Muscle layer of duodenum (tissue), 2 donors: ENCODE data around the gene OR6X1.

ENCODE experiments used
- H3K27ac ChIP-seq: one replicate; pipeline ENCODE4 v1.7.0; 2013; ENCODE audit warnings: mild to moderate bottlenecking, low read length
- H3K27me3 ChIP-seq: one replicate; pipeline ENCODE4 v1.7.0; 2013; ENCODE audit warnings: low read depth, mild to moderate bottlenecking, control low read depth, low read length
- H3K36me3 ChIP-seq, 2 donors: one replicate each; pipeline ENCODE4 v1.7.0; 2013; ENCODE audit warnings: low read length in 2 of 2, control low read depth in 1 of 2, mild to moderate bottlenecking in 1 of 2; ENCODE audit not compliant: insufficient read depth in 2 of 2, control insufficient read depth in 1 of 2
- H3K4me1 ChIP-seq, 2 donors: one replicate each; pipeline ENCODE4 v1.7.0; 2013; ENCODE audit warnings: low read length in 2 of 2, mild to moderate bottlenecking in 2 of 2, control low read depth in 1 of 2, moderate library complexity in 1 of 2; ENCODE audit not compliant: insufficient read depth in 2 of 2, control insufficient read depth in 1 of 2
- H3K4me3 ChIP-seq, 2 donors: one replicate each; pipeline ENCODE4 v1.7.0; 2013; ENCODE audit warnings: low read length in 2 of 2, low read depth in 1 of 2, mild to moderate bottlenecking in 1 of 2
- H3K9me3 ChIP-seq, 2 donors: one replicate each; pipeline ENCODE4 v1.7.0; 2013; ENCODE audit warnings: low read length in 2 of 2, control low read depth in 1 of 2, mild to moderate bottlenecking in 1 of 2; ENCODE audit not compliant: control insufficient read depth in 1 of 2
- donor health status: healthy.

OR6X1 gene

GRCh38 chr11:123754101-123754568, at the start of gene OR6X1:
Gene OR6X1, minus strand, starts transcription at chr11:123754518. Its CDS starts 0 bp downstream, at chr11:123754518.
- Histone ChIP-seq H3K27me3 (no peaks in the 10 kb centered on the region), H3K9me3 (no peaks in the 10 kb centered on the region), H3K4me1 (no peaks in the 10 kb centered on the region)

GRCh38 chr11:123801765-123802164, 47.4 kb upstream of the OR6X1 start:
- Histone ChIP-seq H3K4me3 (no peak overlapping the region), H3K4me1 (no peaks in the 10 kb centered on the region), H3K9me3 (no peaks in the 10 kb centered on the region), H3K27ac (no peak overlapping the region), H3K36me3 (no peaks in the 10 kb centered on the region), H3K27me3 (no peaks in the 10 kb centered on the region)

More at GRCh38 chr11:123754101-123754568, at the start of gene OR6X1:
- Histone ChIP-seq H3K27ac (no peak within 1 kb of the TSS), H3K36me3 (no peaks in the 10 kb centered on the region), H3K4me3 (no peak within 1 kb of the TSS)

GRCh38 chr11:123800036-123800435, 45.7 kb upstream of the OR6X1 start:
- Histone ChIP-seq H3K27me3 (no peaks in the 10 kb centered on the region), H3K9me3 (no peaks in the 10 kb centered on the region), H3K27ac (no peak overlapping the region), H3K4me3 (no peak overlapping the region), H3K4me1 (no peaks in the 10 kb centered on the region), H3K36me3 (no peaks in the 10 kb centered on the region)

GRCh38 chr11:123799438-123799837, 45.1 kb upstream of the OR6X1 start:
- Histone ChIP-seq H3K27ac (no peak overlapping the region), H3K27me3 (no peaks in the 10 kb centered on the region), H3K36me3 (no peaks in the 10 kb centered on the region), H3K4me3 (no peak overlapping the region), H3K4me1 (no peaks in the 10 kb centered on the region), H3K9me3 (no peaks in the 10 kb centered on the region)

GRCh38 chr11:123798513-123799252, 44.4 kb upstream of the OR6X1 start:
- no peaks in the 10 kb centered on the region for H3K27me3 ChIP-seq
- no peaks in the 10 kb centered on the region for H3K4me1 ChIP-seq
- H3K27ac ChIP-seq: no peak overlapping the region
- no peak overlapping the region for H3K4me3 ChIP-seq
- no peaks in the 10 kb centered on the region for H3K9me3 ChIP-seq
- H3K36me3 ChIP-seq: no peaks in the 10 kb centered on the region

- Histone ChIP-seq H3K4me1 (no peaks in the 10 kb centered on the region), H3K4me3 (no peak overlapping the region), H3K36me3 (no peaks in the 10 kb centered on the region), H3K27ac (no peak overlapping the region), H3K27me3 (no peaks in the 10 kb centered on the region), H3K9me3 (no peaks in the 10 kb centered on the region)
These were observed 43.8 kb upstream of the OR6X1 start for GRCh38 chr11:123798079-123798478.

GRCh38 chr11:123797541-123797940, 43.2 kb upstream of the OR6X1 start:
- H3K9me3 ChIP-seq: no peaks in the 10 kb centered on the region
- H3K36me3 ChIP-seq: no peaks in the 10 kb centered on the region
- H3K27me3 ChIP-seq: no peaks in the 10 kb centered on the region
- no peak overlapping the region for H3K4me3 ChIP-seq
- H3K4me1 ChIP-seq: no peaks in the 10 kb centered on the region
- H3K27ac ChIP-seq: no peak overlapping the region

- Histone ChIP-seq H3K9me3 (no peaks in the 10 kb centered on the region), H3K27me3 (no peaks in the 10 kb centered on the region), H3K4me3 (no peak overlapping the region), H3K36me3 (no peaks in the 10 kb centered on the region), H3K27ac (no peak overlapping the region), H3K4me1 (no peaks in the 10 kb centered on the region)
These were observed 42.8 kb upstream of the OR6X1 start for GRCh38 chr11:123797114-123797513.

GRCh38 chr11:123796226-123796625, 41.9 kb upstream of the OR6X1 start:
- H3K27me3 ChIP-seq: no peaks in the 10 kb centered on the region
- no peaks in the 10 kb centered on the region for H3K9me3 ChIP-seq
- H3K36me3 ChIP-seq: no peaks in the 10 kb centered on the region
- H3K27ac ChIP-seq: no peak overlapping the region
- no peak overlapping the region for H3K4me3 ChIP-seq
- H3K4me1 ChIP-seq: no peaks in the 10 kb centered on the region

GRCh38 chr11:123783536-123783935, 29.2 kb upstream of the OR6X1 start:
- H3K9me3 ChIP-seq: no peaks in the 10 kb centered on the region
- H3K36me3 ChIP-seq: no peaks in the 10 kb centered on the region
- no peaks in the 10 kb centered on the region for H3K4me1 ChIP-seq
- no peak overlapping the region for H3K27ac ChIP-seq
- H3K27me3 ChIP-seq: no peaks in the 10 kb centered on the region
- H3K4me3 ChIP-seq: no peak overlapping the region

GRCh38 chr11:123778511-123778910, 24.2 kb upstream of the OR6X1 start:
- Histone ChIP-seq H3K4me3 (no peak overlapping the region), H3K27me3 (no peaks in the 10 kb centered on the region), H3K27ac (no peak overlapping the region), H3K4me1 (no peaks in the 10 kb centered on the region), H3K36me3 (no peaks in the 10 kb centered on the region), H3K9me3 (no peaks in the 10 kb centered on the region)
